ENCODE measurements around the gene TMEM140. TPM values are rescaled to one million over a fixed set of nuclear protein-coding genes. Genes with fewer than 3 reads are reported as not detected.

Gene TMEM140
- total RNA-seq, 4 donors from 2014 or later = 116 to 179 (median 145) TPM

- peaks cover 38 to 46% of the 10 kb centered on the region in 2 donors for H3K4me1 ChIP-seq
- peak in 1 of 2 donors; percentile 69 for DNase-seq
- in situ Hi-C loops (cut with MboI; ENCODE audit: low sequenced_read_pairs in 4 of 4) = no loop called here
Measured at GRCh38 chr7:135147341-135147898, 452 bp upstream of the TMEM140 start.

GRCh38 chr7:135150072-135150782 lies 2.4 kb downstream of the TMEM140 start:
- in situ Hi-C loops (cut with MboI; ENCODE audit: low sequenced_read_pairs in 4 of 4) (no loop called here), intact Hi-C loops (cut with DNase I; ENCODE audit: low total_unique reads) (no loop called here)
- Histone ChIP-seq H3K36me3 (peaks cover 0 to 16% of the 10 kb centered on the region in 2 donors), H3K4me3 (peak overlapping the region; percentile 74 to 79 (median 78)), H3K27ac (peak overlapping the region; percentile 96 to 99 (median 98)), H3K4me1 (peaks cover 48 to 62% of the 10 kb centered on the region in 2 donors), H3K9me3 (no peaks in the 10 kb centered on the region), H3K27me3 (no peaks in the 10 kb centered on the region)
- ATAC-seq (peak; percentile 5 to 30), DNase-seq (peak; percentile 65 to 67)
- TF ChIP-seq CTCF (IDR thresholded peaks at IDR 0.05 in 4 of 5, conservative IDR thresholded peaks at IDR 0.05 in 1 of 5) (no peak), POLR2A (IDR thresholded peaks at IDR 0.05) (peak; percentile 78 to 80)

More at GRCh38 chr7:135147341-135147898, 452 bp upstream of the TMEM140 start:
- H3K9me3 ChIP-seq = no peaks in the 10 kb centered on the region
- TF ChIP-seq CTCF (IDR thresholded peaks at IDR 0.05 in 4 of 5, conservative IDR thresholded peaks at IDR 0.05 in 1 of 5) (no peak), POLR2A (IDR thresholded peaks at IDR 0.05) (peak in 1 of 2 donors; percentile 30)
- peak overlapping the region; percentile 74 to 79 (median 78) for H3K4me3 ChIP-seq
- peak; percentile 68 to 85 for ATAC-seq
- H3K27me3 ChIP-seq = no peaks in the 10 kb centered on the region
- H3K36me3 ChIP-seq = peaks cover 0 to 11% of the 10 kb centered on the region in 2 donors
- peak overlapping the region; percentile 96 to 99 (median 98) for H3K27ac ChIP-seq
- intact Hi-C loops (cut with DNase I; ENCODE audit: low total_unique reads) = loop anchor here (1.0 to 10.0 kb wide), 6 partner anchors 23 to 1895 kb away; partner anchors contain the start of genes AGBL3, BPGM, CYREN and EXOC4

GRCh38 chr7:135151132-135151531 lies 3.3 kb downstream of the TMEM140 start:
- Histone ChIP-seq H3K27ac (peak overlapping the region; percentile 96 to 99 (median 98)), H3K4me1 (peaks cover 43 to 62% of the 10 kb centered on the region in 2 donors), H3K4me3 (peak overlapping the region; percentile 74 to 79 (median 78)), H3K27me3 (no peaks in the 10 kb centered on the region), H3K9me3 (no peaks in the 10 kb centered on the region), H3K36me3 (peaks cover 0 to 16% of the 10 kb centered on the region in 2 donors)
- TF ChIP-seq CTCF (IDR thresholded peaks at IDR 0.05 in 4 of 5, conservative IDR thresholded peaks at IDR 0.05 in 1 of 5) = no peak
- in situ Hi-C loops (cut with MboI; ENCODE audit: low sequenced_read_pairs in 4 of 4) (no loop called here), intact Hi-C loops (cut with DNase I; ENCODE audit: low total_unique reads) (no loop called here)
- DNase-seq = no peak
- no peak for ATAC-seq

- DNase-seq (no peak), ATAC-seq (peak in 1 of 2 donors; percentile 4)
- Histone ChIP-seq H3K36me3 (peaks cover 0 to 16% of the 10 kb centered on the region in 2 donors), H3K27ac (peak overlapping the region; percentile 96 to 99 (median 98)), H3K9me3 (no peaks in the 10 kb centered on the region), H3K27me3 (no peaks in the 10 kb centered on the region), H3K4me3 (peak overlapping the region; percentile 74 to 79 (median 78)), H3K4me1 (peaks cover 41 to 62% of the 10 kb centered on the region in 2 donors)
- intact Hi-C loops (cut with DNase I; ENCODE audit: low total_unique reads) = no loop called here
- in situ Hi-C loops (cut with MboI; ENCODE audit: low sequenced_read_pairs in 4 of 4) = no loop called here
- TF ChIP-seq CTCF (IDR thresholded peaks at IDR 0.05 in 4 of 5, conservative IDR thresholded peaks at IDR 0.05 in 1 of 5) (no peak), POLR2A (IDR thresholded peaks at IDR 0.05) (peak in 1 of 2 donors; percentile 66)
Measured at GRCh38 chr7:135151533-135151932, 3.7 kb downstream of the TMEM140 start.

All from gastrocnemius medialis (tissue), 4 donors.